ENCODE measurements around the gene DDX5. TPM values are rescaled to one million over a fixed set of nuclear protein-coding genes. Genes with fewer than 3 reads are reported as not detected.

DDX5 gene
- total and polyA plus RNA-seq, 2 of the 13 experiments (the other 11 are each of a cell fraction or from before 2014, with no cell fraction given): 503 to 684 TPM

GRCh38 chr17:64504769-64505339 is 1.2 kb downstream of the DDX5 start (continued):
- TF ChIP-seq ZNF362 (CRISPR knock-in tag; IDR thresholded peaks at IDR 0.05; ENCODE audit: borderline replicate concordance) (no peak), SIX4 (CRISPR knock-in tag; IDR thresholded peaks at IDR 0.05) (no peak), NBN (conservative IDR thresholded peaks at IDR 0.05) (no peak), CHCHD3 (CRISPR knock-in tag; IDR thresholded peaks at IDR 0.05) (no peak), NFATC3 (CRISPR knock-in tag; IDR thresholded peaks at IDR 0.05) (no peak), ZNF33A (CRISPR knock-in tag; IDR thresholded peaks at IDR 0.05; ENCODE audit: borderline replicate concordance) (no peak), ZBTB3 (CRISPR knock-in tag; IDR thresholded peaks at IDR 0.05; ENCODE audit: borderline replicate concordance, low read depth) (no peak), FOXC1 (CRISPR knock-in tag; IDR thresholded peaks at IDR 0.05; ENCODE audit: borderline replicate concordance) (no peak), CENPX (CRISPR knock-in tag; IDR thresholded peaks at IDR 0.05) (no peak), FOXO1 (CRISPR knock-in tag; IDR thresholded peaks at IDR 0.05) (no peak; the same call in 1 of the 2 replicates), ZNF564 (CRISPR knock-in tag; IDR thresholded peaks at IDR 0.05) (no peak), ZFP36L2 (CRISPR knock-in tag; IDR thresholded peaks at IDR 0.05) (no peak), ZNF609 (CRISPR knock-in tag; IDR thresholded peaks at IDR 0.05; ENCODE audit: borderline replicate concordance) (peak; percentile 47; the same call in 1 of the 2 replicates), ZNF501 (CRISPR knock-in tag; IDR thresholded peaks at IDR 0.05) (peak; percentile 83), SPEN (CRISPR knock-in tag; IDR thresholded peaks at IDR 0.05; ENCODE audit: low read depth) (0 out of 2 replicates have a peak, but pooled peaks have one; percentile 9), ATF1 (CRISPR knock-in tag; IDR thresholded peaks at IDR 0.05) (no peak), FOXP1 (IDR thresholded peaks at IDR 0.05) (no peak), FOXP1 (CRISPR knock-in tag; IDR thresholded peaks at IDR 0.05) (no peak; the same call in 1 of the 2 replicates), GATAD2A (CRISPR knock-in tag; IDR thresholded peaks at IDR 0.05) (no peak), SMYD3 (CRISPR knock-in tag; IDR thresholded peaks at IDR 0.05) (peak; percentile 77; the same call in 1 of the 2 replicates), ZNF652 (CRISPR knock-in tag; IDR thresholded peaks at IDR 0.05; ENCODE audit: borderline replicate concordance, low read depth) (0 out of 2 replicates have a peak, but pooled peaks have one; percentile 8), ZNF12 (CRISPR knock-in tag; IDR thresholded peaks at IDR 0.05) (no peak), ZNF569 (CRISPR knock-in tag; IDR thresholded peaks at IDR 0.05; ENCODE audit: borderline replicate concordance) (no peak; the same call in 1 of the 2 replicates), TAF15 (IDR thresholded peaks at IDR 0.05; ENCODE audit: low read depth, low read length, poor library complexity, severe bottlenecking) (no peak), MIXL1 (CRISPR knock-in tag; IDR thresholded peaks at IDR 0.05) (0 out of 2 replicates have a peak, but pooled peaks have one; percentile 34)
- TF ChIP-seq, protein P1, sequence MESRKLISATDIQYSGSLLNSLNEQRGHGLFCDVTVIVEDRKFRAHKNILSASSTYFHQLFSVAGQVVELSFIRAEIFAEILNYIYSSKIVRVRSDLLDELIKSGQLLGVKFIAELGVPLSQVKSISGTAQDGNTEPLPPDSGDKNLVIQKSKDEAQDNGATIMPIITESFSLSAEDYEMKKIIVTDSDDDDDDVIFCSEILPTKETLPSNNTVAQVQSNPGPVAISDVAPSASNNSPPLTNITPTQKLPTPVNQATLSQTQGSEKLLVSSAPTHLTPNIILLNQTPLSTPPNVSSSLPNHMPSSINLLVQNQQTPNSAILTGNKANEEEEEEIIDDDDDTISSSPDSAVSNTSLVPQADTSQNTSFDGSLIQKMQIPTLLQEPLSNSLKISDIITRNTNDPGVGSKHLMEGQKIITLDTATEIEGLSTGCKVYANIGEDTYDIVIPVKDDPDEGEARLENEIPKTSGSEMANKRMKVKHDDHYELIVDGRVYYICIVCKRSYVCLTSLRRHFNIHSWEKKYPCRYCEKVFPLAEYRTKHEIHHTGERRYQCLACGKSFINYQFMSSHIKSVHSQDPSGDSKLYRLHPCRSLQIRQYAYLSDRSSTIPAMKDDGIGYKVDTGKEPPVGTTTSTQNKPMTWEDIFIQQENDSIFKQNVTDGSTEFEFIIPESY (CRISPR knock-in tag; IDR thresholded peaks at IDR 0.05): no peak

All from HepG2 (cell line).